ENCODE results near the gene AK3.

AK3 gene

GRCh38 chr9:4663956-4664355, 77.0 kb downstream of the AK3 start:
- Histone ChIP-seq H3K9me3 (ENCODE audit: insufficient read depth, low read length) (no peaks in the 10 kb centered on the region), H3K27me3 (ENCODE audit: low read length) (no peaks in the 10 kb centered on the region), H3K36me3 (ENCODE audit: low read length) (no peaks in the 10 kb centered on the region), H3K27ac (ENCODE audit: low read depth, low read length) (no peak overlapping the region), H2AFZ (ENCODE audit: low read depth, low read length, severe bottlenecking) (no peak overlapping the region), H3F3A (ENCODE audit: insufficient read depth) (peaks cover 6% of the 10 kb centered on the region), H4K20me1 (ENCODE audit: low read depth, low read length) (no peaks in the 10 kb centered on the region), H3K4me3 (ENCODE audit: insufficient read depth, low read length, poor library complexity, severe bottlenecking) (no peak overlapping the region), H3K9ac (ENCODE audit: low read length) (no peak overlapping the region), H3K9me2 (replicated peaks; ENCODE audit: insufficient read depth, low read length) (no peaks in the 10 kb centered on the region), H3K79me2 (ENCODE audit: insufficient read depth, low read length) (no peaks in the 10 kb centered on the region), H3K4me2 (ENCODE audit: low read depth, low read length, poor library complexity, severe bottlenecking) (peak overlapping the region; percentile 50)
- TF ChIP-seq, protein P1, sequence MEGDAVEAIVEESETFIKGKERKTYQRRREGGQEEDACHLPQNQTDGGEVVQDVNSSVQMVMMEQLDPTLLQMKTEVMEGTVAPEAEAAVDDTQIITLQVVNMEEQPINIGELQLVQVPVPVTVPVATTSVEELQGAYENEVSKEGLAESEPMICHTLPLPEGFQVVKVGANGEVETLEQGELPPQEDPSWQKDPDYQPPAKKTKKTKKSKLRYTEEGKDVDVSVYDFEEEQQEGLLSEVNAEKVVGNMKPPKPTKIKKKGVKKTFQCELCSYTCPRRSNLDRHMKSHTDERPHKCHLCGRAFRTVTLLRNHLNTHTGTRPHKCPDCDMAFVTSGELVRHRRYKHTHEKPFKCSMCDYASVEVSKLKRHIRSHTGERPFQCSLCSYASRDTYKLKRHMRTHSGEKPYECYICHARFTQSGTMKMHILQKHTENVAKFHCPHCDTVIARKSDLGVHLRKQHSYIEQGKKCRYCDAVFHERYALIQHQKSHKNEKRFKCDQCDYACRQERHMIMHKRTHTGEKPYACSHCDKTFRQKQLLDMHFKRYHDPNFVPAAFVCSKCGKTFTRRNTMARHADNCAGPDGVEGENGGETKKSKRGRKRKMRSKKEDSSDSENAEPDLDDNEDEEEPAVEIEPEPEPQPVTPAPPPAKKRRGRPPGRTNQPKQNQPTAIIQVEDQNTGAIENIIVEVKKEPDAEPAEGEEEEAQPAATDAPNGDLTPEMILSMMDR (IDR thresholded peaks at IDR 0.05; ENCODE audit: insufficient read depth, low read length, poor library complexity, severe bottlenecking) = no peak
- TF ChIP-seq EZH2phosphoT487 (conservative IDR thresholded peaks at IDR 0.05; ENCODE audit: low read length) = no peak

DNA sequence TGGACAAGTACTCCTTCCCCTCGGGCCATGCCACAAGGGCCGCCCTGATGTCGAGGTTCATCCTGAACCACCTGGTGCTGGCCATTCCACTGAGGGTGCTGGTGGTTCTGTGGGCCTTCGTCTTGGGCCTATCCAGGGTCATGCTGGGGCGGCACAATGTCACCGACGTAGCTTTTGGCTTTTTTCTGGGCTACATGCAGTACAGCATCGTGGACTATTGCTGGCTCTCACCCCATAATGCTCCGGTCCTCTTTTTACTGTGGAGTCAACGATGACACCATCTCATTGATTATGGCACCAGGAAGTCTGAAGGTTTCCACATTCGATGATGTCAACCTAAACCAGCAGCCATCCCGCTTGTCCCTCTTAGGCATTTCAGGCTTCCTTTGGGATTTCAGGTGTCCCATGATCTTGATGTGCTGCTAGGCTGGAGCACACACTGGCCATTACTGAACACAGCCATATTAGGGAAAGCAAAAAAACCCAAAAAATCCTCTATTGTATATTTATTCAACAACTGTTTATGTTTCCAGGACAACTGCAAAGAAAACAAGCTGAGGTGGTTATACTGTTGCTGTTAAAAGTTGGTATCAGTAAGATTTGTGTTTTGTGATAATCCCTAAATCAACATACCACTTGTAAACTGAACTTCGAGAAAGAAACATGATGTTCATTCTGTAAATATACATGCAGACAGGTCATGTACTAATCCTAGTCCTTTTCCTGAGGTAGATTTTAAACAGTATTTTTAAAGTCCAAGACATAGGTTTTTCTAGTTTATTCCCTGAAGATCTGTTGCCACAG, 77.8 kb downstream of the AK3 start:
- no peaks in the 10 kb centered on the region for H3K27me3 ChIP-seq (ENCODE audit: low read length)
- H3K4me3 ChIP-seq (ENCODE audit: insufficient read depth, low read length, poor library complexity, severe bottlenecking) = peak overlapping the region; percentile 67
- no peak overlapping the region for H3K27ac ChIP-seq (ENCODE audit: low read depth, low read length)
- H3K9me2 ChIP-seq (replicated peaks; ENCODE audit: insufficient read depth, low read length) = no peaks in the 10 kb centered on the region
- no peaks in the 10 kb centered on the region for H3K9me3 ChIP-seq (ENCODE audit: insufficient read depth, low read length)
- H3F3A ChIP-seq (ENCODE audit: insufficient read depth) = peaks cover 6% of the 10 kb centered on the region
- H2AFZ ChIP-seq (ENCODE audit: low read depth, low read length, severe bottlenecking) = peak overlapping the region; percentile 81
- peak overlapping the region; percentile 50 for H3K4me2 ChIP-seq (ENCODE audit: low read depth, low read length, poor library complexity, severe bottlenecking)
- no peaks in the 10 kb centered on the region for H3K36me3 ChIP-seq (ENCODE audit: low read length)
- TF ChIP-seq, protein P1 (IDR thresholded peaks at IDR 0.05; ENCODE audit: insufficient read depth, low read length, poor library complexity, severe bottlenecking) = no peak
- TF ChIP-seq EZH2phosphoT487 (conservative IDR thresholded peaks at IDR 0.05; ENCODE audit: low read length) = no peak
- no peaks in the 10 kb centered on the region for H4K20me1 ChIP-seq (ENCODE audit: low read depth, low read length)
- H3K9ac ChIP-seq (ENCODE audit: low read length) = peak overlapping the region; percentile 71
- no peaks in the 10 kb centered on the region for H3K79me2 ChIP-seq (ENCODE audit: insufficient read depth, low read length)

DNA sequence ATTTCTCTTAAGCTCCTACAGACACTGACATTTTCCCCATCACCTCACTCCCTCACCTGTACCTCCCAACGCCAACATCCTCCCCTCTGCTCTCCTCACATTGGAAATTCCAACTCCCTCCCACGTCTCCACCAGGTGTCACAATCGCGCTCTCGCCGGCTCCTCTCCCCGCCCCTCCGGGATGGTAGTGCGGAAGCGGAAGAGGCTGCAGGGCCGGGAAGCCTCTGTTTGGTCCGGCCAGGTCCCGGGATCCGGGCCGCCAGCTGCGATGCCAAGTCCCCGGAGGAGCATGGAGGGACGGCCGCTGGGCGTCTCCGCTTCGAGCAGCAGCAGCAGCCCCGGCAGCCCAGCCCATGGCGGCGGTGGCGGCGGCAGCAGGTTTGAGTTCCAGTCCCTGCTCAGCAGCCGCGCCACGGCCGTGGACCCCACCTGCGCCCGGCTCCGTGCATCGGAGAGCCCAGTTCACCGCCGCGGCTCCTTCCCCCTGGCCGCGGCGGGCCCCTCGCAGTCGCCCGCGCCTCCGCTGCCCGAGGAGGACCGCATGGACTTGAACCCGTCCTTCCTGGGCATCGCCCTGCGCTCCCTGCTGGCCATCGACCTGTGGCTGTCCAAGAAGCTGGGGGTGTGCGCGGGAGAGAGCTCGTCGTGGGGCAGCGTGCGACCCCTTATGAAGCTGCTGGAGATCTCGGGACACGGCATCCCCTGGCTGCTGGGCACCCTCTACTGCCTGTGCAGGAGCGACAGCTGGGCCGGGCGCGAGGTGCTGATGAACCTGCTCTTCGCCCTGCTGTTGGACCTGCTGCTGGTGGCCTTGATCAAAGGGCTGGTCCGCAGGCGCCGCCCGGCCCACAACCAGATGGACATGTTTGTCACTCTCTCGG, 78.7 kb downstream of the AK3 start, which contains the start of gene PLPP6:
PLPP6 (plus strand) TSS at position 187 of the 881 bp plus-strand sequence; CDS start at position 269, 82 bp downstream.
- H3K9ac ChIP-seq (ENCODE audit: low read length) = peak within 1 kb of the TSS; percentile 71
- no peaks in the 10 kb centered on the region for H3K36me3 ChIP-seq (ENCODE audit: low read length)
- peak within 1 kb of the TSS; percentile 50 for H3K4me2 ChIP-seq (ENCODE audit: low read depth, low read length, poor library complexity, severe bottlenecking)
- H3F3A ChIP-seq (ENCODE audit: insufficient read depth) = peaks cover 6% of the 10 kb centered on the region
- H3K27ac ChIP-seq (ENCODE audit: low read depth, low read length) = no peak within 1 kb of the TSS
- peak within 1 kb of the TSS; percentile 67 for H3K4me3 ChIP-seq (ENCODE audit: insufficient read depth, low read length, poor library complexity, severe bottlenecking)
- no peaks in the 10 kb centered on the region for H3K9me3 ChIP-seq (ENCODE audit: insufficient read depth, low read length)
- TF ChIP-seq EZH2phosphoT487 (conservative IDR thresholded peaks at IDR 0.05; ENCODE audit: low read length) = no peak
- TF ChIP-seq, protein P1 (IDR thresholded peaks at IDR 0.05; ENCODE audit: insufficient read depth, low read length, poor library complexity, severe bottlenecking) = peak; percentile 51
- H4K20me1 ChIP-seq (ENCODE audit: low read depth, low read length) = no peaks in the 10 kb centered on the region
- H2AFZ ChIP-seq (ENCODE audit: low read depth, low read length, severe bottlenecking) = peak within 1 kb of the TSS; percentile 81
- no peaks in the 10 kb centered on the region for H3K27me3 ChIP-seq (ENCODE audit: low read length)
- H3K79me2 ChIP-seq (ENCODE audit: insufficient read depth, low read length) = no peaks in the 10 kb centered on the region
- no peaks in the 10 kb centered on the region for H3K9me2 ChIP-seq (replicated peaks; ENCODE audit: insufficient read depth, low read length)
